DMS 273 treated with DMSO at 0.1 percent for 48 hours (cell line): ENCODE measurements around the gene COPZ1.
"Not testable (repeated sequence)": the region's sequence is repeated elsewhere in the genome, so short reads cannot be mapped to it uniquely, and the experiment has no call there.

Experiments
- DNase-seq: peaks from one replicate; lab custom pipeline; 2025; lab: John Stamatoyannopoulos, UW

COPZ1 gene, protein sequence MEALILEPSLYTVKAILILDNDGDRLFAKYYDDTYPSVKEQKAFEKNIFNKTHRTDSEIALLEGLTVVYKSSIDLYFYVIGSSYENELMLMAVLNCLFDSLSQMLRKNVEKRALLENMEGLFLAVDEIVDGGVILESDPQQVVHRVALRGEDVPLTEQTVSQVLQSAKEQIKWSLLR

DNA sequence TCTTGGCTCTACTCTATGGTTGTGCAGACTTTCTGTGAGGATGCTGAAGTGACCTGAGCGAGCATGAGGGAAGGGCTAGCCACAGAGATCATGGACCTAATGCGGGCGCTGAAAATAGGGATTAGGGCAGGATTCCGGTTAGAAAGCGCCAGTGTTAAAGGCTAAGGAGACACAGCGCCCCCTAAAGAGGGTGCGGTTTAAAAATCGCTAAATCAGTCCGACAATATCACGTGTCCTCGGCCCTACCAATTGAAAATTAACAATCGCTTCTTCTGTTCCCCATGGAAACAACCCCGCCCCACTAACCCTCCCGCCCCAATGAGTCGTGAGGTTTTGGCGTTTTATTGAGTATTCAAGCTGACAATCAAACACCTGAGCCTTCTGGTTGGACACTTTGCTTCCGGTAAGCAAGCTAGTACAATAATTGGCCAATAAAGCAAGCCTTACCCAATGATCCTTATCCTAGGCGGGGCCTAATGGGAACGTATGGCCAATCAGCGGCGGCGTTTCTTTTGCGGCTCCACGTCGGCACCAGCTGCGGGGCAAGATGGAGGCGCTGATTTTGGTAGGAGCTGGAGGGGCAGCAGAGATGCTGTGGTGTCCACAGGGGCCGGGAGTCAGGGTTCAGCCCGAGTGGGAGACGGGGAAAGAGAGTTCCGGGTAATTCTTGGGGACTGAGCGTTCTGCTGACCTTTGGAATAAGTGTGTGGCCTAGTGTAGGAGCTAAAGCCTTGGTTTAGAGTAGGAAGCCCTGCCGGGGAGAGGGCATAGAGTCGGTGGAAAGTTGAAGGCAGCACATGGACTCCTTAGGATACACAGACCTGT is at the start of gene COPZ1:
Gene COPZ1, plus strand, starts transcription at position 515 of the 825 bp plus-strand sequence. Its CDS starts 33 bp downstream, at position 548.
- peak; percentile 99 for DNase-seq

DNA sequence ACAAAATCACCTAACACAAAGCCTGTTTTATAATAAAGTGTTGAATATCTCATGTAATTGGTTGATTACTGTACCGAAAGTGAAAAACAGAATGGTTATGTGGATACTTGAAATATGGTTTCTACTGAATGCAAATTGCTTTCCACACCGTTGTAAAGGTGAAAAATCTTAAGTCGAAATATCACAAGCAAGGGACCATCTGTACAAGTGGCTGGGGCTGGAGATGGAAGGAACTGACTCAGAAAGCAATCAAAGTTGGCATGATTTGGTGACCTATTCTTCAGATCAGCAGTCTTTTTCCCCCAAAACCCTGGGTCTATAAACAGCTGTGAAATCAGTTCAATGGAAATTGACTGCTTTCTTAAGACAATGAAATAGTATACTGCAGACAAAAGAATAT is 48.6 kb upstream of the COPZ1 start:
- DNase-seq, result no peak

GRCh38 chr12:54277823-54278276 is 47.1 kb upstream of the COPZ1 start:
- DNase-seq, result no peak

- DNase-seq, result no peak
Observed at GRCh38 chr12:54279227-54279631, 45.7 kb upstream of the COPZ1 start.

DNA sequence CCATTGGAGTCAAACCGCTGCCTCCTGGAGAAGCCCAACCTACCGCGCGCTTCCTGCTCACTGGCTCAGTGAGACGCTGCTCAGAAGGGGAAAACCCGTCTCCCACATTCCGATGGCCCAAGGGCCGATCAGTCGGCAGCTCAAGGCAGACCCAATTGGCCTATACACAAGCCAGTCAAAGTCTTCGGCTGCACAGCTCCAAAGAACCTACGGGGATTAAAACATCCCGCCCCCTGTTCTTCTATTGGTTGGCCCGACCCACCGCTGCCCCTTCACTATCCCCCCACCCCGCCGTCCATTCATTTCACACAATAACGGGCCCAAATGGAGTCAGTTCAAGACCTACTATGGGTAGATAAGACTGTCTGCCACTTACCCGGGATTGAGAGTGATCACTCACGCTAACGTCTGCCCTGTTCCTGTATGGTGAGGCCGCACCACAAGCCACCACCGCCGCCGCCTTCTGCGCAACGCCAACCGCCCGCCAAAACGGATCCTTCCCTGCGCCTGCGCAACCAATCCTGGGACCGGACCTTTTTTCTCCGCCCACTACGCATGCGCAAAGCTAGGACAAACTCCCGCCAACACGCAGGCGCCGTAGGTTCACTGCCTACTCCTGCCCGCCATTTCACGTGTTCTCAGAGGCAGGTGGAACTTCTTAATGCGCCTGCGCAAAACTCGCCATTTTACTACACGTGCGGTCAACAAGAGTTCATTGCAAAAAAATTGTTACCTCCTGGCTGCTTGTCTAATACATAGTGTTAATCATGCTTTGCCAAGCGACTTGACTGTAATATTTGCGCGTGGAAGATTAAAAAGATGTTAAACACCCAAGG is 45.1 kb upstream of the COPZ1 start, which contains the start of gene CBX5:
Gene CBX5, minus strand, starts transcription at position 491 of the 836 bp plus-strand sequence. CDS start 22,472 bp downstream, outside the sequence.
- DNase-seq, result peak; percentile 93

GRCh38 chr12:54280468-54281260 is 44.3 kb upstream of the COPZ1 start, which contains the start of gene HNRNPA1:
TSS of gene HNRNPA1 (plus strand) at chr12:54280726. CDS start at chr12:54280808, 82 bp downstream.
- peak; percentile 98 for DNase-seq

- DNase-seq, result not testable (repeated sequence)
Observed at GRCh38 chr12:54281261-54281638, 43.7 kb upstream of the COPZ1 start.

- DNase-seq, result not testable (repeated sequence)
Observed at GRCh38 chr12:54281694-54282093, 43.2 kb upstream of the COPZ1 start.

DNA sequence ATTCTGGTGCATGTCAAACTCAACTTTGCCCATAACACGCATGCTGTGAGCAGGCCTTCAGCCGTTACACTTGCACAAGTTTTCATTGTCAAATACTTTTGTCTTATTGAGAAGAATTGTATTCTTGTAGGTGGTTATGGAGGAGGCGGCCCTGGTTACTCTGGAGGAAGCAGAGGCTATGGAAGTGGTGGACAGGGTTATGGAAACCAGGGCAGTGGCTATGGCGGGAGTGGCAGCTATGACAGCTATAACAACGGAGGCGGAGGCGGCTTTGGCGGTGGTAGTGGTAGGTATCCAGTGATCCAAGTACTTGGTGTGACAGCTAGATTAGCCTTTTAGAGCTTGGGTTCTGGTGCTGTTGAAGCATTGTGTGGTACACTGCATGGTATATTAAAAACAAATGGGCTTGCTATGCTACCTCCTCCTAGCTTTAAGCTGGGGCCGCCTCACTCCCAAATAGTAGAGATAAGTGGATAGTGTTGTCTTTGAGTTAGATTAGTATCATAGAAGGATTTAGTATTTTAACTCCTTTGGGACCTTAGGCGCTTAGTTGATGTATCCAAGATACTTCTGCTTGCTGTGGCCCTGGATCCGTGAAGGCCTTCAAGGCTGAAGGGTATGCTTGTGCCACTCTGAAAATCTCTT is 41.9 kb upstream of the COPZ1 start:
- no peak for DNase-seq

DNA sequence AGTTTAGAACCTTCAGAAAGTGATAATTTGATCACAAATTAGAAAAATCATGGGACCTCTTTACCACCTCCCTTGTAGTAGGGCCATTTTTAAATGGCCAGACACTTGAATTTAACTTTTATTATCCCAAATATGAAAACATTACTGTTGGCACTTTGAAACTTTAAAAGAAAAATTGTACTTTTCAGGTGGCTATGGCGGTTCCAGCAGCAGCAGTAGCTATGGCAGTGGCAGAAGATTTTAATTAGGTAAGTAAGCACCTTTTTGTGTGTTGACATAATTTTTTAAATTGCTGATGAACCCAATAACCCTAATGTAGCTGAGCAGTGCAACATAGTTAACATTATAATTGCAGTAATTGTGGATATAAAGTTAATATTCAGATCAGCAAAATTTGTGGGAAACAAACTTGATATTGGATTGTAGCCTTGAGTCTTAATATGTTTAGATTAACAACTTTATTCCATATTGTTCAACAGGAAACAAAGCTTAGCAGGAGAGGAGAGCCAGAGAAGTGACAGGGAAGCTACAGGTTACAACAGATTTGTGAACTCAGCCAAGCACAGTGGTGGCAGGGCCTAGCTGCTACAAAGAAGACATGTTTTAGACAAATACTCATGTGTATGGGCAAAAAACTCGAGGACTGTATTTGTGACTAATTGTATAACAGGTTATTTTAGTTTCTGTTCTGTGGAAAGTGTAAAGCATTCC is 40.7 kb upstream of the COPZ1 start:
- DNase-seq, result not testable (repeated sequence)

GRCh38 chr12:54285150-54286041 is 39.5 kb upstream of the COPZ1 start:
- DNase-seq, result no peak

DNA sequence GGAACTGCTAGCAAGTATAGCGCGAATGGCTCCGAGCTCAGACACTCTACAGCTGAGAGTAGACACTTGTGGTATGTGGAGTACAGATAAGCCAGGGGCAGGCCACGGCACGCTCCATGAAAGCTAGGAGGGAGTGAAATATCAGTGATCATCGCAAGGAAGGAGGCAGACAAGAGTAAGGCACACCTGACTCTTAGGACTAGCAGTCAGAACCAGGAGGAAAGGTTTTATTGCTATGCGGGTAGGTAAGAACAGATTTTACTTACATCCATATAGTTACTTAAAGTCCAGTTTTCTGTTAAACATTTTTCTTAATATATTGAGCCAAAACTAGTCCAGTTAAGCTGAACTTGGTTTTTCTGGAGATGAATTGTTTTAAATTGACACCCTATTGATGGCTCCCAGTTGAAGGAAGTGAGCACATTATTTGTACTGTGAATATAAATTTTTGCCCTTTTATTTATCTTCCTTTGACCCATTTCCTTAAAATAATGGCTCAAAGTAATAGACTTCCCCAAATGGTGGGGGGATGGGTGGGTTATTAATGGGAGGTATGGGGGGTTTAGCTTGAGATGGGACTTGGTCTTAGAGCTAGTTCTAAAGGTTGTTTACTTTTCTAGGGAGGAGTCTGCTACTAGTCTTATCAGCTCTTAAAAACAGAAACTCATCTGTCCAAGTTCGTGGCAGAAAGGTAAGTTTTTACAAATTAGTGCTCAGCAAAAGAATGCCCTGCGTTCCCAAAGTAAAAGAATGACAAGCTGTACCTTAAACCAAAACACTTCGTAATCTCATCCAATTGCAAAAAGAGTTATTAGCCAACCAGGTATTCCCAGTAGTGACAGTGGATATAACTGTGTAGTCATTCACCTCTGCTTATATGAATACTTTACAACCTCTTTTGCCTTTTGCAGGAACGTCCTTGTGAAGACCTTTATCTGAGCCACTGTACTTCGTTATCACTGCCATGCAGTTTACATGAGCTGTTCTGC is 38.6 kb upstream of the COPZ1 start:
- DNase-seq, result no peak

DNA sequence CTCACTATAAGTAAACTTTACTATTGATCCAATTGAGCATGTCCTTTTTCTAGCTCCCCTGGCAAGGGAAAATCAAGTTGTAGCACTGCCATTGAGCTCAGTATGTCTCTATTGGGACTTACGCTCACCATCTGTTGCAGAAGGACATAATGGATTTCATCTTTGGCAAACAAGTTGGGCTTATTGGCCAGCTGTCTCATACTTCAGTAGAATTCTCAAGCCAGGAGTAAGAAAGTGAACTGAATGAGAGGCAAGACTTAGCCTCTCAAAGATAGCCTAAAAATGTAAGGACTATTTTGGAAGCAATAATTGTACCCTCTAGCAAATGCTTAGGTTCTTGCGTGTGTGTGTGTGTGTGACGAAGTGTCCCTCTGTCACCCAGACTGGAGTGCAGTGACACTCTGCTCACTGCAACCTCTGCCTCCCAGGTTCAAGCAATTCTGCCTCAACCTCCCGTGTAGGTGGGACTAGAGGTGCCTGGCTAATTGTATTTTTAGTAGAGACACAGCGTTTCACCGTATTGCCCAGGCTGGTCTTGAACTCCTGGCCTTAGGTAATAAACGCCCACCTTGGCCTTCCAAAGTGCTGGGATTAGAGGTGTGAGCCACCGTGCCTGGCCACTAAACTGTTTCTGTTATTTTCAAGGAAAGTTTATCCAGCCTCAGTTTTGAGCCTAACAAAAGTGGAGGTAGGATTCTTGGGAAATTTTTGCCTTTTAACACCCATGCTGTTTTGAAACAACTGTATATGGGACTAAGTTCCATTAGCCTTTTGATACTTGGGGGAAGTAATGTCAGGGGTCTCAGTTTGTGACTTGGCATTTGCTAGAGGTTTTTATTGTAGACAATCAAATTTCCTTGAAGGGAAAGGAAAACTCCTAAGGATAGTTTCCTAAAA is 37.4 kb upstream of the COPZ1 start:
- DNase-seq, result peak; percentile 63

DNA sequence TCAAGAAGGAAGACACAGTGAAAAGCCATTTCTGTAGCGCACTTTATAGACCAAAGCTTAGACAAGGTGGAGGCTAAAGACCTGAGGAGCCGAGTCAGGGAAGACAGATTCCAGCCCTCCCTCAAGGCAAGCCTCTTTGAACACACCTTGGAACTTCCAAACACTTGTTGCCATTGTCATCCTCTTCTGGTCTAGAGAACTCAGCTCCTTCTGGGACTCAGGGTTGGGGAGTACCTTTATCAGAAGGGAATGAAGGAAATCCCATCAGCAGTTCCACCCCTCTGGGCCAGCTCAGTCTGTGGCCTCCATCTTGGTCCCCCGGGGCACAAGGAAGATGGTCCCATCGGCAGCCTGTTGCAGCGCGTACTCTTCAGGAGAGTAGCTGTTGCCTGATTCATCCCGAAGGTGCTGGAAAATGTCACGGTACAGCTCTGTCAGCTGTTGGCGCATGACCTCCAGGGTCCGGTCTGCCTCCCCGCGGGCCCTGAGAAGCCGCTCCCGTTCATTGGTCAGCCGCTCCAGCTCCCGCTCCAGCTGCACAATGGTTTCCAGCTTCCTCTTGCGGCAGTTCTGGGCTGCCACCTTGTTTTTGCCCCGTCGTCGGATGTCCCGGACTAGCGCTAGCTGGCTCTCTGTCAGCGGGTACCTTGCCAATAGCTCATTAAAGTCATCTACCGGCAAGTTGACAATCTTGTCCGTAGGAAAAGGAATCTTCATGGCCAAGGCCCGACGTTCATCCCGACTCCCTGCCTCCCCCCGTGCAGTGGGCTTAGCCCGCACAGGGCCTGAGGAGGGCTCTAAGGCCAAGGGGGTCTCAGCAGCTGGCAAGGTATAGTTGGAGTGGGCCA is 32.6 kb upstream of the COPZ1 start:
- no peak for DNase-seq

DNA sequence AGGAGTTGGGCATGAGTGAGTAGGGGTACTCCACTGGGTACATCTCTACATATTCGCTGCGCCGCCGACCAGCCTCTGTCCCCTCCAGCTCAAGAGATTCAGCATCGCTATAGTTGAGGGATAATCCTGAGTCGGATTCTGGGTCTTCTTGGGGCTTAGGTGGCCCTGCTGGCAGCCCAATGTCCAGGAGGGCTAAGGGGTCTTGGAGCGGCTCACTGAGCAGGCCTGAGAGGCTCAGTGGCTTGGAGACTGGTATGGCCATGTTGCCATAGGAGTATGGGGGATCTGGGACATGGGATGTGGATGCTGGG is 32.0 kb upstream of the COPZ1 start:
- no peak for DNase-seq
